Mesendoderm (in vitro differentiated cells): Measurements from ENCODE around the gene FMN1.

Experiments used
- DNase-seq: peaks from one replicate; pipeline ENCODE4 v3.0.0; 2013
- H2AK5ac ChIP-seq: 2 replicates; pipeline ENCODE4 v1.6.1; 2013; ENCODE audit warnings: low read length, inconsistent platforms
- H2BK120ac ChIP-seq: 2 replicates; pipeline ENCODE4 v1.6.1; 2013; ENCODE audit warnings: low read depth, mild to moderate bottlenecking, low read length, moderate library complexity, mixed read lengths
- H2BK15ac ChIP-seq: replicated peaks from 2 replicates; pipeline ENCODE4 v1.6.1; 2013; ENCODE audit warnings: low read depth, mild to moderate bottlenecking, moderate library complexity
- H2BK5ac ChIP-seq: 2 replicates; pipeline ENCODE4 v1.6.1; 2013; ENCODE audit warnings: low read length, inconsistent platforms
- H3K18ac ChIP-seq: 2 replicates; pipeline ENCODE4 v1.6.1; 2013; ENCODE audit warnings: mild to moderate bottlenecking, low read length, mixed read lengths
- H3K23ac ChIP-seq: one replicate; pipeline ENCODE4 v1.6.1; 2013; ENCODE audit warnings: low read length
- H3K27ac ChIP-seq: 2 replicates; pipeline ENCODE4 v1.5.1; 2013; ENCODE audit warnings: low read depth, mild to moderate bottlenecking, inconsistent platforms, low read length, moderate library complexity
- H3K27me3 ChIP-seq: 2 replicates; pipeline ENCODE4 v1.6.1; 2013; ENCODE audit warnings: low read length, control low read depth, mild to moderate bottlenecking, inconsistent platforms; ENCODE audit not compliant: insufficient read depth, poor library complexity
- H3K36me3 ChIP-seq: 2 replicates; pipeline ENCODE4 v1.6.1; 2013; ENCODE audit warnings: low read length, inconsistent platforms; ENCODE audit not compliant: control insufficient read depth, insufficient read depth
- H3K4ac ChIP-seq: one replicate; pipeline ENCODE4 v1.6.1; 2013; ENCODE audit warnings: low read depth, mild to moderate bottlenecking, low read length, moderate library complexity
- H3K4me1 ChIP-seq: 2 replicates; pipeline ENCODE4 v1.6.1; 2013; ENCODE audit warnings: low read depth, low read length, inconsistent platforms; ENCODE audit not compliant: control insufficient read depth
- H3K4me2 ChIP-seq: 2 replicates; pipeline ENCODE4 v1.6.1; 2013; ENCODE audit warnings: low read length
- H3K4me3 ChIP-seq: 2 replicates; pipeline ENCODE4 v1.5.1; 2013; ENCODE audit warnings: mild to moderate bottlenecking, low read length
- H3K56ac ChIP-seq: one replicate; pipeline ENCODE4 v1.6.1; 2013; ENCODE audit warnings: low read length
- H3K79me1 ChIP-seq: 2 replicates; pipeline ENCODE4 v1.6.1; 2013; ENCODE audit warnings: low read length, inconsistent platforms
- H3K79me2 ChIP-seq: 2 replicates; pipeline ENCODE4 v1.6.1; 2013; ENCODE audit warnings: mild to moderate bottlenecking, low read length; ENCODE audit not compliant: control insufficient read depth, insufficient read depth
- H3K9ac ChIP-seq: 2 replicates; pipeline ENCODE4 v1.6.1; 2013; ENCODE audit warnings: low read length, inconsistent platforms
- H4K5ac ChIP-seq: one replicate; pipeline ENCODE4 v1.6.1; 2013; ENCODE audit warnings: low read length
- H4K8ac ChIP-seq: one replicate; pipeline ENCODE4 v1.6.1; 2013; ENCODE audit warnings: low read depth, mild to moderate bottlenecking, control low read depth, low read length, moderate library complexity
- WGBS: extraction: QIAGEN DNeasy Blood & Tissue Kit; methylation state at CpG from one replicate; pipeline ENCODE4 v1.1.7; 2013; ENCODE audit warnings: low lambda C conversion rate, missing lambda C conversion rate; ENCODE audit not compliant: insufficient coverage; ENCODE audit errors: extremely low coverage; 5-methylcytosine and 5-hydroxymethylcytosine counted together

The FMN1 gene

DNA sequence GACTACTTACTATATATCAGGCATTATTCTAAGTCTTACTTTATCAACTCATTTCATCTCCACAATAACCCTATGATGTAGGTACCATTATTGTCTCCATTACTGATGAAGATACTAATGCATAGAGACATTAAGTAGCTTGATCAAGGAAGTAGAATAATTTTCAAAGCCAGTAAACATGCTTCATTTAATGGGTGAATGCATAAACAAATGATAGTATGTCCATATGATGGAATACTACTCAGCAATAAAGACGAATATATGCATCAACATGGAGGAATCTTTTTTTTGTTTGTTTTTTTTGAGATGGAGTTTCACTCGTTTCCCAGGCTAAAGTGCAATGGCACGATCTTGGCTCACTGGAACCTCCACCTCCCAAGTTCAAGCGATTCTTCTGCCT, 184.9 kb downstream of the FMN1 start:
- Histone ChIP-seq H3K56ac (no peak overlapping the region), H2BK15ac (no peak overlapping the region), H3K27ac (no peak overlapping the region), H3K4me3 (no peak overlapping the region), H3K4me2 (no peak overlapping the region), H3K4ac (no peak overlapping the region), H3K4me1 (no peaks in the 10 kb centered on the region), H3K27me3 (no peaks in the 10 kb centered on the region), H3K79me1 (no peaks in the 10 kb centered on the region), H3K18ac (no peak overlapping the region), H2BK120ac (no peak overlapping the region), H4K8ac (no peak overlapping the region), H3K79me2 (no peaks in the 10 kb centered on the region), H2AK5ac (no peak overlapping the region), H3K9ac (no peak overlapping the region), H3K36me3 (no peaks in the 10 kb centered on the region), H3K23ac (no peak overlapping the region), H2BK5ac (no peak overlapping the region), H4K5ac (no peak overlapping the region)
- no peak for DNase-seq
- no CpG with 5 or more reads among the region's 4 CpGs for WGBS

DNA sequence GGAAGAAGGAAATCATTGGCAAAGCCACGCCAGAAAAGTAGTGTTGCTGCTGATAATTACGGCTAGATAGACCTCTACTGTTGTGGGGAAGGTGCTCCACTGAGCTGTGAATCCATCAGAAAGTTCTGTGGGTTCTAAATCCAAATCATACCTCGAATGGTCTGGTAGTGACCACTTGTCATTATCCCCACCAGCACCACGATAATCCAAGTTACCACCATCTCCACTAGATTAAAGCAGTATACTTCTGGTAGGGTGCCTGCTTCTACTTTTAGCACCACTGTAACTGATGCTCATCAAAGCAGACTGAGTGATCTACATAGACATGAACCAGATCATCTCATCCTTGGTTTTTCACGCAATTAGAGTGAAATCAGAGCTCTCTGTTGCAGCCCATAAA, 185.5 kb downstream of the FMN1 start:
- H4K8ac ChIP-seq: no peak overlapping the region
- H3K27me3 ChIP-seq: no peaks in the 10 kb centered on the region
- no peak overlapping the region for H3K56ac ChIP-seq
- no peak overlapping the region for H4K5ac ChIP-seq
- no peak overlapping the region for H3K4me2 ChIP-seq
- H3K79me2 ChIP-seq: no peaks in the 10 kb centered on the region
- no CpG with 5 or more reads among the region's 5 CpGs for WGBS
- H3K23ac ChIP-seq: no peak overlapping the region
- H3K4me1 ChIP-seq: no peaks in the 10 kb centered on the region
- H2AK5ac ChIP-seq: no peak overlapping the region
- H2BK15ac ChIP-seq: no peak overlapping the region
- no peak for DNase-seq
- no peaks in the 10 kb centered on the region for H3K79me1 ChIP-seq
- no peak overlapping the region for H3K27ac ChIP-seq
- H2BK120ac ChIP-seq: no peak overlapping the region
- H3K4ac ChIP-seq: no peak overlapping the region
- no peaks in the 10 kb centered on the region for H3K36me3 ChIP-seq
- no peak overlapping the region for H2BK5ac ChIP-seq
- H3K9ac ChIP-seq: no peak overlapping the region
- no peak overlapping the region for H3K4me3 ChIP-seq
- no peak overlapping the region for H3K18ac ChIP-seq

DNA sequence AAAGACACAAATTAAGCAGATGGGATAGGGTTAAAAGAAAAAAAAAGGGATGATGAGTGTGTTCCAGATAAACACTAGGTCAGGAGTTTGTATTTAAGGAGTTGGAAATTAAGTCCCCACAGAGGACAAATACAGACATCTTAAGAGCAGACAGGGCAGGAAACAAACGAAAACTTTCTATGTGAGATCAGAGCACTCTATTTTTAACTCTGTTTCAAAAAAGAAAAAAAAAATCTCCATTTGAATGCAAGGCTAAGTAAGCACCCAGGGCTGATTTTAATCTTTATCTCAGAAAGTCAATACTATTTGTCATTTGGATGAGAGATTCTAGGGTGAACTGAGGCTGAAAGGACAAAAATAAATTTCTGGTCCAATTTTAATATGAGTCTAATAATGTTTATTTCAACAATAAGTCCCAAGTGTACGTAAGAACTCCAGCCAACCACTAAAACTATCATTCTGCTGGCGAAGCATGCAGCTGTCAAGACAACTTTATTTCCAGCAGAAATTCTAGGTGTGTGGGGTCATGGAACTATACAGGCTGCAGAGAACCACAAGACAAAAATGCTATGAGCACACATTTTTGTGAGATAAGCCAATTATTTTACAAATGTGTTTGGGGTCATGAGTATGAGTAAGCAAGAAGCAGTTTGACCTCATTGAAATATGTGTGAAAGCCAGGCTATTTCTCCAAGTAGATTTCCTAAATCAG, 186.1 kb downstream of the FMN1 start:
- H2BK120ac ChIP-seq: no peak overlapping the region
- H3K9ac ChIP-seq: no peak overlapping the region
- H3K4me1 ChIP-seq: no peaks in the 10 kb centered on the region
- DNase-seq: no peak
- H3K4ac ChIP-seq: no peak overlapping the region
- no peak overlapping the region for H3K18ac ChIP-seq
- H3K79me2 ChIP-seq: no peaks in the 10 kb centered on the region
- no peaks in the 10 kb centered on the region for H3K36me3 ChIP-seq
- no peak overlapping the region for H3K56ac ChIP-seq
- no peaks in the 10 kb centered on the region for H3K79me1 ChIP-seq
- no peak overlapping the region for H2AK5ac ChIP-seq
- no peak overlapping the region for H2BK5ac ChIP-seq
- no peak overlapping the region for H3K4me3 ChIP-seq
- H3K23ac ChIP-seq: no peak overlapping the region
- no peak overlapping the region for H4K5ac ChIP-seq
- no peak overlapping the region for H2BK15ac ChIP-seq
- no peak overlapping the region for H3K27ac ChIP-seq
- no CpG with 5 or more reads among the region's 3 CpGs for WGBS
- H3K27me3 ChIP-seq: no peaks in the 10 kb centered on the region
- no peak overlapping the region for H3K4me2 ChIP-seq
- H4K8ac ChIP-seq: no peak overlapping the region

DNA sequence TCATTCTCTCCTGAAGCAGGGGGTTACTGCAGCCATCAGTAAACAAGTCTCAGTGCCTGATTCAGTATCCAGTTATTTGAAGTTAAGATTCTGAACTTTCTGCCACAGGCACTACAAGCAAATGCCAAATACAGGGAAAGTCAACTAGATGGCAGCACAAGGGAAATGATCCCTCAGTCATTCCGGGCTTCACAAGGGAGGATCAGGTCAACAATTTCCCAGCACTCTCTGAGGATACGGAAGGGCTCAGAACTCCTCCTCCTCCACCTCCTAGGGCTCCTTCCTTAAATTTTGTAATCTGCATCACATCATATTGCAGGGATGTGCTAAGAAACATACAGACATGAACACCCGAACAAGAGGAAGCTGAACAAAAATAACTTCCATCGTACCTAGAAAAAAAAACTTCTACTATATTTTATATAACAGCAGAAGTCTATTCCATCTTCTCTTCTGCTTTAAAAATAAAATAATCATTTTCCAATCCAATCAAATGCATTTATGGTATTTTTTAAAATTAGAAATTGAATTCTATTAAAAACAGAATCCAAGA, 187.1 kb downstream of the FMN1 start:
- DNase-seq: peak; percentile 81
- Histone ChIP-seq H3K18ac (no peak overlapping the region), H2BK120ac (no peak overlapping the region), H3K23ac (no peak overlapping the region), H3K4ac (no peak overlapping the region), H2BK5ac (no peak overlapping the region), H2BK15ac (no peak overlapping the region), H3K36me3 (no peaks in the 10 kb centered on the region), H3K4me1 (no peaks in the 10 kb centered on the region), H3K27me3 (no peaks in the 10 kb centered on the region), H3K27ac (no peak overlapping the region), H2AK5ac (no peak overlapping the region), H3K4me3 (no peak overlapping the region), H3K56ac (no peak overlapping the region), H3K4me2 (no peak overlapping the region), H4K5ac (no peak overlapping the region), H3K79me1 (no peaks in the 10 kb centered on the region), H4K8ac (no peak overlapping the region), H3K79me2 (no peaks in the 10 kb centered on the region), H3K9ac (no peak overlapping the region)
- no CpG with 5 or more reads among the region's 4 CpGs for WGBS

DNA sequence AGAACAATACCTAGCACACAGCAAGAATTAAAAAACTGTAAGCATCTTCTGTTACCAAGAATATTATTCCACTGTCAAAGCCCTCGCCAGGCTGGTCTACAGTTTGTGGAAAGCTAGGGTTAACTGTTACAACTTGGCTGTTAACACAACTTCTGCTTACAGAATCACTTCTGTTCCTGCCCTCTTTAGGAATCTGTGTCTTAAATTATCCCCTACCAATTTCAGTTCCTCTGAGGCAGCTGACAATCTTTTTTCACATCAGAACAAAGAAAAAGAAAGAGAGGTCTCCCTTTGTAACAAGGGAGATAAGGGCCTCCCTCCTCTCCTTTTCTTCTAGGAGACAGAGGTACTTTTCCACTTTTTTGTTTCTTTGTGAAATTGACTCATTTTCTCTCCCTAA, 188.9 kb downstream of the FMN1 start:
- Histone ChIP-seq H3K79me2 (no peaks in the 10 kb centered on the region), H2BK120ac (no peak overlapping the region), H3K36me3 (no peaks in the 10 kb centered on the region), H3K18ac (no peak overlapping the region), H3K27me3 (no peaks in the 10 kb centered on the region), H3K4me2 (no peak overlapping the region), H2BK15ac (no peak overlapping the region), H3K79me1 (no peaks in the 10 kb centered on the region), H2AK5ac (no peak overlapping the region), H3K23ac (no peak overlapping the region), H3K4me1 (no peaks in the 10 kb centered on the region), H4K8ac (no peak overlapping the region), H3K4me3 (no peak overlapping the region), H3K27ac (no peak overlapping the region), H3K4ac (no peak overlapping the region), H4K5ac (no peak overlapping the region), H2BK5ac (no peak overlapping the region), H3K9ac (no peak overlapping the region), H3K56ac (no peak overlapping the region)
- no CpG with 5 or more reads among the region's 1 CpG for WGBS
- no peak for DNase-seq

DNA sequence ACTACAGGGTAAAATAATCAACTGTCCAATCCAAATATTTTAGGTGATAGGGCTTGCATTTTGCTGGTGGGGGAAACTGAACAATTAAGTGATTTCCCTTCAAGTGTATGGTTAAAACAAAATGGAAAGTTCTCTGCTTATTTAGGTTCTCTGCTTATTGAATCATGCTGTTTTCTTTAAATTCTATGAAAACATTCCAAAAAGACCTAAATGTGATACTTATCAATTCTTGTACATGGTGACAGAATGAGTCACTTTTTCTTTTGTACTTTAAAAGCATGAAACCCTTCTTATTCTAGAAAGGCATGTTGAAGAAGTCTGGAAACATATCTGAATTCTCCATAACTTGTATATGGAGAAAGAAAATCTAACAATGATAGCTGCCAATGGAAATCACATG, 192.6 kb downstream of the FMN1 start:
- no peak overlapping the region for H4K8ac ChIP-seq
- H3K4me3 ChIP-seq: no peak overlapping the region
- no peaks in the 10 kb centered on the region for H3K36me3 ChIP-seq
- no peak overlapping the region for H2BK15ac ChIP-seq
- no peak overlapping the region for H3K27ac ChIP-seq
- no peak overlapping the region for H3K18ac ChIP-seq
- H2BK120ac ChIP-seq: no peak overlapping the region
- no peaks in the 10 kb centered on the region for H3K4me1 ChIP-seq
- no peaks in the 10 kb centered on the region for H3K27me3 ChIP-seq
- H3K23ac ChIP-seq: no peak overlapping the region
- H3K56ac ChIP-seq: no peak overlapping the region
- H4K5ac ChIP-seq: no peak overlapping the region
- H3K4ac ChIP-seq: no peak overlapping the region
- no peak overlapping the region for H3K4me2 ChIP-seq
- no peaks in the 10 kb centered on the region for H3K79me1 ChIP-seq
- H2BK5ac ChIP-seq: no peak overlapping the region
- no peak overlapping the region for H3K9ac ChIP-seq
- DNase-seq: no peak
- H2AK5ac ChIP-seq: no peak overlapping the region
- no peaks in the 10 kb centered on the region for H3K79me2 ChIP-seq
